Measurements from ENCODE around the gene SIK3.

SIK3 gene

GRCh38 chr11:116927163-116927974 lies 170.9 kb downstream of the SIK3 start:
- peaks cover 0 to 35% (median 17%) of the 10 kb centered on the region in 4 donors for H3K4me1 ChIP-seq
- H3K9me3 ChIP-seq: no peaks in the 10 kb centered on the region
- H3K4me3 ChIP-seq: no peak overlapping the region
- intact Hi-C loops (cut with DNase I; ENCODE audit: low total_unique reads): no loop called here
- peak in 1 of 2 experiments; percentile 25 for TF ChIP-seq CTCF (IDR thresholded peaks at IDR 0.05)
- peaks cover 5 to 27% (median 27%) of the 10 kb centered on the region in 3 donors for H3K36me3 ChIP-seq
- H3K27ac ChIP-seq: no peak overlapping the region
- H3K27me3 ChIP-seq: no peaks in the 10 kb centered on the region
- no peak for DNase-seq

- no peak for TF ChIP-seq CTCF (IDR thresholded peaks at IDR 0.05)
- Histone ChIP-seq H3K27ac (no peak overlapping the region), H3K36me3 (peaks cover 5 to 30% (median 30%) of the 10 kb centered on the region in 3 donors), H3K4me3 (no peak overlapping the region), H3K27me3 (no peaks in the 10 kb centered on the region), H3K4me1 (peaks cover 0 to 16% (median 9%) of the 10 kb centered on the region in 4 donors), H3K9me3 (no peaks in the 10 kb centered on the region)
- DNase-seq: no peak
- intact Hi-C loops (cut with DNase I; ENCODE audit: low total_unique reads): no loop called here
Measured at GRCh38 chr11:116925050-116925449, 173.2 kb downstream of the SIK3 start.

- Histone ChIP-seq H3K27ac (no peak overlapping the region), H3K27me3 (no peaks in the 10 kb centered on the region), H3K9me3 (no peaks in the 10 kb centered on the region), H3K4me1 (peaks cover 0 to 17% (median 3%) of the 10 kb centered on the region in 4 donors), H3K4me3 (no peak overlapping the region), H3K36me3 (peaks cover 0 to 3% (median 3%) of the 10 kb centered on the region in 3 donors)
- intact Hi-C loops (cut with DNase I; ENCODE audit: low total_unique reads): no loop called here
- no peak for DNase-seq
- no peak for TF ChIP-seq CTCF (IDR thresholded peaks at IDR 0.05)
Measured at GRCh38 chr11:116918925-116919655, 179.1 kb downstream of the SIK3 start.

GRCh38 chr11:116917632-116918031 lies 180.6 kb downstream of the SIK3 start:
- Histone ChIP-seq H3K9me3 (no peaks in the 10 kb centered on the region), H3K36me3 (peaks cover 0 to 3% (median 3%) of the 10 kb centered on the region in 3 donors), H3K4me1 (peaks cover 0 to 17% (median 3%) of the 10 kb centered on the region in 4 donors), H3K4me3 (no peak overlapping the region), H3K27me3 (no peaks in the 10 kb centered on the region), H3K27ac (no peak overlapping the region)
- no peak for DNase-seq
- intact Hi-C loops (cut with DNase I; ENCODE audit: low total_unique reads): no loop called here
- TF ChIP-seq CTCF (IDR thresholded peaks at IDR 0.05): no peak

GRCh38 chr11:116916886-116917285 lies 181.3 kb downstream of the SIK3 start:
- Histone ChIP-seq H3K36me3 (no peaks in the 10 kb centered on the region), H3K9me3 (no peaks in the 10 kb centered on the region), H3K27me3 (no peaks in the 10 kb centered on the region), H3K27ac (no peak overlapping the region), H3K4me3 (no peak overlapping the region), H3K4me1 (peaks cover 0 to 17% (median 3%) of the 10 kb centered on the region in 4 donors)
- DNase-seq: no peak
- TF ChIP-seq CTCF (IDR thresholded peaks at IDR 0.05): no peak
- intact Hi-C loops (cut with DNase I; ENCODE audit: low total_unique reads): no loop called here
